ENCODE results near the gene PRR29. TPM values are rescaled to one million over a fixed set of nuclear protein-coding genes. Genes with fewer than 3 reads are reported as not detected.
A peak's percentile ranks its signal among the peaks of the same experiment; 100 is the strongest.

Gene PRR29
- total and polyA plus RNA-seq, 4 donors = 0.02 to 0.35 (median 0.14) TPM; not detected in 1

DNA sequence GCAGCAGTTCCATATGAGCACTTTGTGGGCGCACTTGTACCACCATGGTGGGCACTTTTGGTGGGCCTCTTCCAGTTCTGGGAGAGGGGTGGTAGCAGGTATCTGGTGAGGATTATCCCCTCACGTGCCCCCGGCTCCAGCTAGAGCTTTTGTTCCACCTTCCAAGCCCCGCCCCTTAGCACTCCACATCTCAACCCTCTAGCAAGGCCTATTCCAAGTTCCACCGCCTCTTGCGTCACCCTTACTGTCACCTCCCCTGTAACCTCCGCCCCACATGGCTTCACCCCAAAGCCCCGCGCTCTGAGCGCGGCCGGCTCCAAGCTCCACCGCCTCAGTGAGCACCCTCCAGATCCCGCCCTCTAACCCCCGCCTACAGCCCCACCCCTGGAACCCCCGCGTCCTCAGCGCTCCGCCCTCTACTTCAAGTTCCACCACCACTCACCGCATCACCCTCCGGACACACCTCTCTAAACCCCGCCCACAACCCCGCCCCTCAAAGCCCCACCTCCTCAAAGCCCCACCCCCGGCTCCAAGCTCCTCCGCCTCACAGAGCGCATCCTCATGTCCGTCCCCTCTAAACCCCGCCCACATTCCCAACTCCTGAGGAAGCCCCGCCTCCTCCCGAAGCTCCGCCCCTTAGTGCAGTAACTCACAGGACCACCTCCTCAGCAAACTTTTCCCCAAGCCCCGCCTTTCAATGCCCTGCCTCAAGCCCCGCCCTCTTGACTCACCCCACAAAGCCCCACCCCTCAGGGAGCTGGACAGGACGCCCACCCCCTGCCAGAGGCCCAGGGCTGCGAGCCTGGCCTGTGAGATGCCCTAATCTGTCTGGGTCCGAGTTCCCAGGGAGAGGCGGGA lies 36.6 kb upstream of the PRR29 start:
- TF ChIP-seq HNF4A (conservative IDR thresholded peaks at IDR 0.05) (peak; percentile 31 to 49), TAF1 (conservative IDR thresholded peaks at IDR 0.05) (no peak), RXRA (IDR thresholded peaks at IDR 0.05) (peak; percentile 46 to 64), SP1 (IDR thresholded peaks at IDR 0.05) (peak; percentile 59)
- 24% methylated on average over 37 of the region's 37 CpGs for WGBS
- Histone ChIP-seq H3K9me3 (ENCODE audit: control insufficient read depth in 4 of 4, low read length in 3 of 4) (no peaks in the 10 kb centered on the region), H3K27me3 (ENCODE audit: control insufficient read depth in 4 of 4, insufficient read depth in 4 of 4, low read length in 3 of 4) (no peaks in the 10 kb centered on the region), H3K4me3 (ENCODE audit: low read depth in 1 of 3, low read length in 3 of 3) (peak overlapping the region in 1 of 3 donors; percentile 26), H3K36me3 (ENCODE audit: control insufficient read depth in 4 of 4, insufficient read depth in 3 of 4, low read depth in 1 of 4, low read length in 3 of 4) (no peaks in the 10 kb centered on the region), H3K4me1 (ENCODE audit: control insufficient read depth in 4 of 4, insufficient read depth in 4 of 4, low read length in 3 of 4) (peaks cover 2 to 5% (median 4%) of the 10 kb centered on the region in 4 donors), H3K9ac (ENCODE audit: low read depth in 1 of 2, low read length in 2 of 2) (no peak overlapping the region), H3K27ac (ENCODE audit: low read depth in 1 of 2, low read length in 2 of 2) (peak overlapping the region in 1 of 2 donors; percentile 25)
- DNase-seq (ENCODE audit: low spot score) = peak; percentile 80

DNA sequence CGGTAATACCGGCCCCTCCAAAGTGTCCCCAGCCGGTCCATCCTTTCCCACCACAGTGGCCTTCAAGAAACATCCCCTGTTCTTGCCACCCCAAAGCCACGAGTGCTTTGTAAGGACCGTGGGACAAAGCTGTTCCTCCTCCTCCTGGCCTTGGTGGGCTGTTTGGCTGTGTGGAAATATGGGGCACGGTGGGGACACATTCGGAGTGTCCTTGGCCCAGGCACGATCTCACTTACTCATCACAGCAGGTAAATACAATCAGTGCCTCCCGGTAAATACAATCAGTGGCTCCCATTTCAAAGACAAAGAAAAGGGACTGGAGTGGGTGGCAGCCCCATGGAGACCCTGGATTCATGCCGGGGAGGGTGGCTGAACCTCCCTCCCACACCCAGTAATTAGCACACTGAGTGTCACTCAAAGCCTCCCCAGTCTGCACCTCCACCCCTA lies 35.8 kb upstream of the PRR29 start:
- H3K27ac ChIP-seq (ENCODE audit: low read depth in 1 of 2, low read length in 2 of 2) = peak overlapping the region; percentile 20 to 25
- H3K27me3 ChIP-seq (ENCODE audit: control insufficient read depth in 4 of 4, insufficient read depth in 4 of 4, low read length in 3 of 4) = no peaks in the 10 kb centered on the region
- no peak for DNase-seq (ENCODE audit: low spot score)
- TF ChIP-seq, protein P1, sequence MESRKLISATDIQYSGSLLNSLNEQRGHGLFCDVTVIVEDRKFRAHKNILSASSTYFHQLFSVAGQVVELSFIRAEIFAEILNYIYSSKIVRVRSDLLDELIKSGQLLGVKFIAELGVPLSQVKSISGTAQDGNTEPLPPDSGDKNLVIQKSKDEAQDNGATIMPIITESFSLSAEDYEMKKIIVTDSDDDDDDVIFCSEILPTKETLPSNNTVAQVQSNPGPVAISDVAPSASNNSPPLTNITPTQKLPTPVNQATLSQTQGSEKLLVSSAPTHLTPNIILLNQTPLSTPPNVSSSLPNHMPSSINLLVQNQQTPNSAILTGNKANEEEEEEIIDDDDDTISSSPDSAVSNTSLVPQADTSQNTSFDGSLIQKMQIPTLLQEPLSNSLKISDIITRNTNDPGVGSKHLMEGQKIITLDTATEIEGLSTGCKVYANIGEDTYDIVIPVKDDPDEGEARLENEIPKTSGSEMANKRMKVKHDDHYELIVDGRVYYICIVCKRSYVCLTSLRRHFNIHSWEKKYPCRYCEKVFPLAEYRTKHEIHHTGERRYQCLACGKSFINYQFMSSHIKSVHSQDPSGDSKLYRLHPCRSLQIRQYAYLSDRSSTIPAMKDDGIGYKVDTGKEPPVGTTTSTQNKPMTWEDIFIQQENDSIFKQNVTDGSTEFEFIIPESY (IDR thresholded peaks at IDR 0.05) = no peak
- TF ChIP-seq HNF4G (IDR thresholded peaks at IDR 0.05) (no peak), YY1 (IDR thresholded peaks at IDR 0.05) (no peak), FOXA2 (IDR thresholded peaks at IDR 0.05) (no peak), GABPA (IDR thresholded peaks at IDR 0.05 in 1 of 2, conservative IDR thresholded peaks at IDR 0.05 in 1 of 2) (no peak), EGR1 (IDR thresholded peaks at IDR 0.05; ENCODE audit: low read depth in 2 of 2) (no peak), FOXA1 (IDR thresholded peaks at IDR 0.05) (no peak), RXRA (IDR thresholded peaks at IDR 0.05) (no peak), NR2F2 (IDR thresholded peaks at IDR 0.05) (no peak)
- TF ChIP-seq, protein P2, sequence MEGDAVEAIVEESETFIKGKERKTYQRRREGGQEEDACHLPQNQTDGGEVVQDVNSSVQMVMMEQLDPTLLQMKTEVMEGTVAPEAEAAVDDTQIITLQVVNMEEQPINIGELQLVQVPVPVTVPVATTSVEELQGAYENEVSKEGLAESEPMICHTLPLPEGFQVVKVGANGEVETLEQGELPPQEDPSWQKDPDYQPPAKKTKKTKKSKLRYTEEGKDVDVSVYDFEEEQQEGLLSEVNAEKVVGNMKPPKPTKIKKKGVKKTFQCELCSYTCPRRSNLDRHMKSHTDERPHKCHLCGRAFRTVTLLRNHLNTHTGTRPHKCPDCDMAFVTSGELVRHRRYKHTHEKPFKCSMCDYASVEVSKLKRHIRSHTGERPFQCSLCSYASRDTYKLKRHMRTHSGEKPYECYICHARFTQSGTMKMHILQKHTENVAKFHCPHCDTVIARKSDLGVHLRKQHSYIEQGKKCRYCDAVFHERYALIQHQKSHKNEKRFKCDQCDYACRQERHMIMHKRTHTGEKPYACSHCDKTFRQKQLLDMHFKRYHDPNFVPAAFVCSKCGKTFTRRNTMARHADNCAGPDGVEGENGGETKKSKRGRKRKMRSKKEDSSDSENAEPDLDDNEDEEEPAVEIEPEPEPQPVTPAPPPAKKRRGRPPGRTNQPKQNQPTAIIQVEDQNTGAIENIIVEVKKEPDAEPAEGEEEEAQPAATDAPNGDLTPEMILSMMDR (IDR thresholded peaks at IDR 0.05; ENCODE audit: low read depth, low read length, missing input control) = no peak
- no peaks in the 10 kb centered on the region for H3K36me3 ChIP-seq (ENCODE audit: control insufficient read depth in 4 of 4, insufficient read depth in 3 of 4, low read depth in 1 of 4, low read length in 3 of 4)
- no peaks in the 10 kb centered on the region for H3K9me3 ChIP-seq (ENCODE audit: control insufficient read depth in 4 of 4, low read length in 3 of 4)
- 70% methylated on average over 10 of the region's 10 CpGs for WGBS
- H3K4me3 ChIP-seq (ENCODE audit: low read depth in 1 of 3, low read length in 3 of 3) = no peak overlapping the region
- H3K9ac ChIP-seq (ENCODE audit: low read depth in 1 of 2, low read length in 2 of 2) = no peak overlapping the region
- H3K4me1 ChIP-seq (ENCODE audit: control insufficient read depth in 4 of 4, insufficient read depth in 4 of 4, low read length in 3 of 4) = peaks cover 2 to 5% (median 4%) of the 10 kb centered on the region in 4 donors

DNA sequence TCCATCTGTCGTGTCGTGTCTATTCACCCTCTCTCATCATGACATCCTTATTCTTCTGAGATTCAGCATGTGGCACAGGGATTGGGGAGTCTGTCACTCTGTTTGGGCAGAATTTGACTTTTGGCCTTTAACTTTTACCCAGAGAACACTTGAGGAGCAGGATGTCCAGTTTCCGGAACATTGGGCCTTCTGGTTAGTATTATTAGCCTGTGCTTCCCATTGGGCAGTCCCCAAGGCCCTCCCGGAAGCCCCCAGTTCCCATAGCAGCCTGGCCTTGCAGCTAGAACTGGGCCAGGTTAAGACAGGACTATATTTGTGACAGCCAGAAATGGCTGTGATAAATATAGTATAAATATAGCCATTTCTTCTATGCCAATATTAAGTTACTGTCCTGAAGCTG lies 35.0 kb upstream of the PRR29 start:
- Histone ChIP-seq H3K4me1 (ENCODE audit: control insufficient read depth in 4 of 4, insufficient read depth in 4 of 4, low read length in 3 of 4) (peaks cover 2 to 5% (median 4%) of the 10 kb centered on the region in 4 donors), H3K4me3 (ENCODE audit: low read depth in 1 of 3, low read length in 3 of 3) (no peak overlapping the region), H3K36me3 (ENCODE audit: control insufficient read depth in 4 of 4, insufficient read depth in 3 of 4, low read depth in 1 of 4, low read length in 3 of 4) (no peaks in the 10 kb centered on the region), H3K9me3 (ENCODE audit: control insufficient read depth in 4 of 4, low read length in 3 of 4) (no peaks in the 10 kb centered on the region), H3K9ac (ENCODE audit: low read depth in 1 of 2, low read length in 2 of 2) (no peak overlapping the region), H3K27ac (ENCODE audit: low read depth in 1 of 2, low read length in 2 of 2) (peak overlapping the region; percentile 28 to 37), H3K27me3 (ENCODE audit: control insufficient read depth in 4 of 4, insufficient read depth in 4 of 4, low read length in 3 of 4) (no peaks in the 10 kb centered on the region)
- 84% methylated on average over 4 of the region's 4 CpGs for WGBS
- no peak for DNase-seq (ENCODE audit: low spot score)
- TF ChIP-seq, protein P3, sequence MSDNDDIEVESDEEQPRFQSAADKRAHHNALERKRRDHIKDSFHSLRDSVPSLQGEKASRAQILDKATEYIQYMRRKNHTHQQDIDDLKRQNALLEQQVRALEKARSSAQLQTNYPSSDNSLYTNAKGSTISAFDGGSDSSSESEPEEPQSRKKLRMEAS (IDR thresholded peaks at IDR 0.05) = no peak
- peak; percentile 70 for TF ChIP-seq SP1 (IDR thresholded peaks at IDR 0.05)
- TF ChIP-seq, protein P1 (IDR thresholded peaks at IDR 0.05) = no peak
- peak; percentile 34 to 50 for TF ChIP-seq RXRA (IDR thresholded peaks at IDR 0.05)
- TF ChIP-seq HNF4A (conservative IDR thresholded peaks at IDR 0.05) = no peak
- TF ChIP-seq NR2F2 (IDR thresholded peaks at IDR 0.05) = peak; percentile 93
- TF ChIP-seq RAD21 (IDR thresholded peaks at IDR 0.05) = no peak
- TF ChIP-seq YY1 (IDR thresholded peaks at IDR 0.05) = no peak
- no peak for TF ChIP-seq TAF1 (conservative IDR thresholded peaks at IDR 0.05)
- TF ChIP-seq HNF4G (IDR thresholded peaks at IDR 0.05) = no peak
- no peak for TF ChIP-seq GABPA (IDR thresholded peaks at IDR 0.05 in 1 of 2, conservative IDR thresholded peaks at IDR 0.05 in 1 of 2)
- no peak for TF ChIP-seq JUND (IDR thresholded peaks at IDR 0.05)
- TF ChIP-seq, protein P2 (IDR thresholded peaks at IDR 0.05; ENCODE audit: low read depth, low read length, missing input control) = no peak
- TF ChIP-seq EGR1 (IDR thresholded peaks at IDR 0.05; ENCODE audit: low read depth in 2 of 2) = no peak
